ENCODE data around the gene TK2. TPM values are rescaled to one million over a fixed set of nuclear protein-coding genes. Genes with fewer than 3 reads are reported as not detected.

TK2 gene
- total RNA-seq, 2 experiments from 2014 or later = 5.4 to 5.8 TPM

DNA sequence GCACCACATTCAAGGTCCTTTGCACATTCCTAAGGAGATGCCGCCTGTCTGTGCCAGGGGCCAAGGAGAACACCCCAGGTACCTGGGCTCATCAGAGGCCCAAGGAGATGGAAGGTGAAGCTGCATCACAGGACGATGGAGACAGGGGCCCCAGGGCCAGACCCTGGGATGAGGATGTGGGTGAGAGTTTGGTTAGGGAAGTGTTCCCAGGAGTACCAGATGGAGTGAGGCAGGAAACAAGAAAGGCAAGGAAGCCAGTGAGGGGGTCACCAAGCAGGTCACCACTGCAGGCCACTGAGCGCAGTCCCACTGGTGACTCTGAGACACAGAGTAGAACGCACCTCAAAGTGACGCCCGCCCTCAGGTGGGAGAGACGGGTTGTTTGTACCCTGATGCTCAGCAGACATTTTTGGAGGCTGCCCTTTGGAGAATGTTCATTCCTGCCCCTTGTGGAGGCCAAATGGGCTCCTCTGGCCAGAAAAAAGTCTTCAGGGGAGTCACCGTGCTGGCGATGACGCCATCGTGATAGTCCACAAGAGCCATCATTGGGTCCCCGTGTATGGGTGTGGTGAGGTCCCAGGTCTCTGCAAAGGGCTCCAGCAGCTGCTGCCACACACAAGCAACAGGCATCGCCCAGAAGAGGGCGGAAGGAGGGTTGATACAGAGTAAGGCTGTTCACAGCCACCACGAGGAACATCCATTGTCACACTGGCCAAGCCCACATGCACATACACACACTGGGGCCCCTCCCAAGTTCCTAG, 65.3 kb downstream of the TK2 start:
- no peak for DNase-seq
- H3K27me3 Mint-ChIP-seq = no peaks in the 10 kb centered on the region
- no peak overlapping the region for H3K27ac Mint-ChIP-seq
- H3K4me1 Mint-ChIP-seq (ENCODE audit: low read depth) = peaks cover 15% of the 10 kb centered on the region
- intact Hi-C loops (cut with micrococcal nuclease) = no loop called here
- no peak overlapping the region for H3K4me3 Mint-ChIP-seq
- H3K36me3 Mint-ChIP-seq = no peaks in the 10 kb centered on the region
- CTCF ChIA-PET = interaction anchor here (0.6 to 3.7 kb wide), 6 partner anchors 8 to 105 kb away, joined by 3 to 77 read pairs (median 3); no protein-coding TSS in a partner anchor
- POLR2A ChIA-PET = no interaction called here
- no peaks in the 10 kb centered on the region for H3K9me3 Mint-ChIP-seq

DNA sequence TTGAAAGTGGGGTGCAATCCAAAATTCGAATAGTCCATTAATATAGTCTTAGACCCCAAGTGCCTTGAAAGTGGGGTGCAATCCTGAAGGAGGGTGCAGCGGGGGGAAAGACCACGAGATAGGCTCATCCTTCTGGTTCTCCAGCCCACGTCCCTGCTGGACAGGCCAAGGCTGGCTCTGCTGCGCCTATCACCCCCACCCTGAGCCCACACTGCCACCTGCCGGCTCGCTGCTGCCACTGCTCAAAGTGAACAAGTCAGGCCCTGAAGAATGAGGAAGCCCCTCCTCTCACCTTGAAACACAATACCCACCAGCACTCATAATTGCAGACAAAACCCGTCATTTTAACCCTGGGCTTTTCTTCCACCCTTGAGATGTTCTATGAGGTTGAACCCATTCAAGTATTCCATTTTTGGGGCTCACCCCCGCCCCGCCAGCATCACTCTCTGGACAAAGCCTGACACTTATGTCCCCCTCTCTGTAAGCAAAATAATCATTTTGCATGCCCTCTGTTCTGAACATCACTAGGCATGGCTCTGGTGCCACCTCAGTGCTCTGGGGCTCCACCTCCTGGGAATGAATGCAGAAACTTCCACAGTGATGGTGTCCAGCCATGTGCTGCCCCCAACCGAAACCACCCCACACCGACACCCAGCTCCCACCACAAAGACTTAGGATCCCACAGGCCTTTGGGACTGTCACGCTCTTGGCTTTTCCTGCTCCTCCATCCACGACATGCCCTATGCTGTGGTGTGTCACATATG, 66.1 kb downstream of the TK2 start:
- intact Hi-C loops (cut with micrococcal nuclease) = loop anchor here (1.0 kb wide), 3 partner anchors 78 to 127 kb away; no protein-coding TSS in a partner anchor
- Mint-ChIP-seq H3K27me3 (no peaks in the 10 kb centered on the region), H3K4me1 (ENCODE audit: low read depth) (peaks cover 19% of the 10 kb centered on the region), H3K27ac (peak overlapping the region; percentile 79), H3K4me3 (no peak overlapping the region), H3K9me3 (no peaks in the 10 kb centered on the region), H3K36me3 (no peaks in the 10 kb centered on the region)
- CTCF ChIA-PET = interaction anchor here (0.6 to 3.7 kb wide), 12 partner anchors 10 to 105 kb away, joined by 3 to 77 read pairs (median 4); no protein-coding TSS in a partner anchor
- peak; percentile 85 for DNase-seq
- POLR2A ChIA-PET = no interaction called here

DNA sequence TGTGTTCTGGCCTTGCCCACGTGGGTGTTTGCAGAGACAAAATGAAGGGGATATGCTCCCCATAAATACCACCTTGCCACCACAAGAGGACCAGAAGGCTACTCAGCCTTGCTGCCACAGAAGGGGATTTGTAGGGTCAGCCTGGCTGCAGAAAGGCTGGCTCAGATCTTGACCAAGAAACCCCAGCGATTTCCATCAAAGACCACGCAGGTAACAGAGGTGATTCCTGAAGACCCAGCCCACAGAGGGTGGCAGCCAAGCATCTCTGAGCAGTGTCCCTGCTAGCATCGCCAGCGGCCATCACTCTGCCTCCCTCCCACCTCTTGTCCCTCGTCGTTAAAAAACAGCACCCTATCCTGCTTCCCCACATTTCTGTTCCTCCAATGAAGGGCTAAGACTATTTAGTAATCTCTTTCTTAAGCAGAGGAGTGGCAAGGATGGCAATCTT, 68.0 kb downstream of the TK2 start:
- Mint-ChIP-seq H3K4me1 (ENCODE audit: low read depth) (peaks cover 24% of the 10 kb centered on the region), H3K27ac (no peak overlapping the region), H3K36me3 (no peaks in the 10 kb centered on the region), H3K9me3 (no peaks in the 10 kb centered on the region), H3K27me3 (no peaks in the 10 kb centered on the region), H3K4me3 (no peak overlapping the region)
- CTCF ChIA-PET = interaction anchor here (0.8 to 5.8 kb wide), 5 partner anchors 10 to 125 kb away, joined by 3 to 77 read pairs (median 4); no protein-coding TSS in a partner anchor
- peak; percentile 6 for DNase-seq
- intact Hi-C loops (cut with micrococcal nuclease) = no loop called here
- POLR2A ChIA-PET = no interaction called here

DNA sequence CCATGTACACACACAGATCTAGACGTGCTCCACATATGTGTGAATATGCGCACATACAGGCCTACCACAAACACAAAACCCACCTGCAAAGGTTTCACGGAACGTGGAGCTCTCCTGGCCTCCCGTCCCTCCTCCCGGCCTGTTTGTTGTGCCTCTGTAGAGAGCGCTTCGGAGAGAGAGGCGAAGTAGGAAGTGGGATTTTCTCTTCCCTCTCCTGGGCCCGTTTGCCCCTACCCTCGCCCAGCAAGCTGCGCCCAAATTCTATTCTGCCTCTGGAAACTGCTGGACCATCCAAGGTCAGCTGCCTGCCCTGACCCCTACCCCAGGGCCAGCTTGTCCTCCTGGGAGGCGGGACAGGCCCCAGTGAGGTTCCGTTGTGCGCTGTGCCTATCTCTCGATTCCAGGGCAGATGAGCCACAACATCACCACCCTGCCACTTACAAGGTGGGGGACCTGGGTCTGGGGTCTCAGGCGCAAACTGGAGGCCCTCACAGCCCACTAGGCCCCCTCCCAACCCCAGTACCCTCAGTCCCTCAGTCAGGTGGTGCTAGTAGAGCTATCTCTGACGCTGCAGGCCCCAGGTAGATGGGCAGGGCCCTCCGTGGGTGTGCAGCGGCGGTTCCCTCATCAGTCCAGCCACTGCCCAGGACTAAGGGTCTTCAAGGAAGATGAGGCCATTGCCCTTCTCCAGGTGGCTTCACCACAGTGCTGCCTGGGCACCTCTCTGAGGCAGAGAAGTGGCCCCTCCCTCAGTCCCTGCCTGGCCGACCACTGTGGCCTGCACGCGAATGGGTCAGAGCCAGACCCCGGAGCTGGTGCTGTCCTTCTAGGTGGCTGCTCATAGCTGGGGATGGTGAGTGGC, 68.6 kb downstream of the TK2 start:
- H3K27ac Mint-ChIP-seq = no peak overlapping the region
- POLR2A ChIA-PET = no interaction called here
- H3K9me3 Mint-ChIP-seq = no peaks in the 10 kb centered on the region
- peak; percentile 5 for DNase-seq
- no peaks in the 10 kb centered on the region for H3K36me3 Mint-ChIP-seq
- H3K4me3 Mint-ChIP-seq = no peak overlapping the region
- intact Hi-C loops (cut with micrococcal nuclease) = no loop called here
- CTCF ChIA-PET = interaction anchor here (1.1 to 5.8 kb wide), 3 partner anchors 75 to 124 kb away, joined by 3 to 73 read pairs (median 20); no protein-coding TSS in a partner anchor
- H3K27me3 Mint-ChIP-seq = no peaks in the 10 kb centered on the region
- peaks cover 24% of the 10 kb centered on the region for H3K4me1 Mint-ChIP-seq (ENCODE audit: low read depth)

DNA sequence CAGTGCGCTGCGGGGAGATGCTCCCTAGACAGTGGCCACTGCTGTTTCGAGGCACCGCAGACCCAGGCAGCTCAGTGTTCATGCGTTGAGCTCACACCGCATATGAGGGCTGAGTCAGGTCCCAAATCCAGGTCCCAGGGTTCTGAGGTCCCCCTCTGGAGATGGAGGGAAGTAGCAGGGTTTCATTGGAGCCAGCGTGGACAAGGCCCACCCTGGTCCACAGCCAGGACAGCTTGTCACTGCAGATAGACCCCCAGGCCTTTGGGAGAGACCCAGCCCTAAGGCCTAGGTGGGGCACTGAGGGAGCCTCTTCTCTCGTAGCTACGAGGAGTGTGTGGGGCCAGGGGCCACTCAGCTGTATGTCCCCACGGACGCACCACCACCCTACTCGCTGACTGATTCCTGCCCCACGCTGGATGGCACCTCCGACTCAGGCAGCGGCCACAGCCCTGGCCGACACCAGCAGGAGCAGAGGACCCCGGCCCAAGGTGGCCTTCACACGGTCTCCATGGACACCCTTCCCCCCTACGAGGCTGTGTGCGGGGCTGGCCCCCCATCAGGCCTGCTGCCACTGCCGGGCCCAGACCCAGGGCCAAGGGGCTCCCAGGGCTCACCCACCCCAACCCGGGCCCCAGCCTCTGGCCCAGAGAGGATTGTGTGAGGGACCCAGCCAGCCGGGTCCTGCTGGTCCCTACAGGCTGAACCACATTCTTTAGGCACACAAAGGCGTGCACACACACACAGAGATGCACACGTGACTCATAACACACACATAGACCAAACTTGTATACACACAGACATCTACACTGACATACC, 69.4 kb downstream of the TK2 start:
- Mint-ChIP-seq H3K36me3 (no peaks in the 10 kb centered on the region), H3K9me3 (no peaks in the 10 kb centered on the region), H3K27ac (no peak overlapping the region), H3K4me3 (no peak overlapping the region), H3K4me1 (ENCODE audit: low read depth) (peaks cover 24% of the 10 kb centered on the region), H3K27me3 (no peaks in the 10 kb centered on the region)
- intact Hi-C loops (cut with micrococcal nuclease) = no loop called here
- peak; percentile 6 for DNase-seq
- POLR2A ChIA-PET = no interaction called here
- CTCF ChIA-PET = interaction anchor here (1.0 to 5.8 kb wide), 4 partner anchors 42 to 128 kb away, joined by 3 to 73 read pairs (median 12); no protein-coding TSS in a partner anchor

DNA sequence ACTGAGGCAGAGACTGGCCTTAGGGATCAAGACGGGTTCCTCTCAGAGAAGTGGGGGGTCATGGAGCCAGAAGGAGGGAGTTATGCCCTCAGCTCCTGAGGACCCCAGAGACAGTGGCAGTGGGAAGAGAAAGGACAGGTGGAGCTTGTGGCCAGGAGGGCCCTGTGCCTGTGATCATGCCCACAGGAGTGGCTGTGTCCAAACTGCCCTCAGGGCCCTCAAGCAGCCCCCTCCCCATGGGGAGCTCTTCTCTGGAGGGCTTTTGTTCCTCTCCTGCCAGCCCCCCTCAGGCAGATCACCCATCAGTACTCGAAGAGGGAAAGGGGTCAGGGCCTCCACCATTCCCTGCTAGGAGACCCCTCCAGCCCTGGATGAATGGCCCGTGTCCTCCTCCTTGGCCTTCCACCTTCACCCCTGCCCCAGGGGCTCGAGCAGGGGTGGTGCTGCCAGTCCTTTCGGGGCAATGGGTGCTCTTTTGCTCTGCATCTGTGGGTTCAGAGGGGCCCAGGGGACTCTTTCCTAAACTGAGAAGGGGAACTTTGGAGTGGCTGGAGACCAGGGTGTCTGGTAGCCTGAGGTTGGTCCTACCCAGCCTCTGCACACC, 70.2 kb downstream of the TK2 start:
- no peaks in the 10 kb centered on the region for H3K9me3 Mint-ChIP-seq
- no peak for DNase-seq
- ChIA-PET CTCF (interaction anchor here (0.6 to 5.8 kb wide), 9 partner anchors 8 to 128 kb away, joined by 3 to 73 read pairs (median 5); partner anchors contain the start of gene CKLF), POLR2A (no interaction called here)
- H3K4me1 Mint-ChIP-seq (ENCODE audit: low read depth) = peaks cover 27% of the 10 kb centered on the region
- no peak overlapping the region for H3K4me3 Mint-ChIP-seq
- no peak overlapping the region for H3K27ac Mint-ChIP-seq
- H3K36me3 Mint-ChIP-seq = no peaks in the 10 kb centered on the region
- intact Hi-C loops (cut with micrococcal nuclease) = no loop called here
- H3K27me3 Mint-ChIP-seq = no peaks in the 10 kb centered on the region

DNA sequence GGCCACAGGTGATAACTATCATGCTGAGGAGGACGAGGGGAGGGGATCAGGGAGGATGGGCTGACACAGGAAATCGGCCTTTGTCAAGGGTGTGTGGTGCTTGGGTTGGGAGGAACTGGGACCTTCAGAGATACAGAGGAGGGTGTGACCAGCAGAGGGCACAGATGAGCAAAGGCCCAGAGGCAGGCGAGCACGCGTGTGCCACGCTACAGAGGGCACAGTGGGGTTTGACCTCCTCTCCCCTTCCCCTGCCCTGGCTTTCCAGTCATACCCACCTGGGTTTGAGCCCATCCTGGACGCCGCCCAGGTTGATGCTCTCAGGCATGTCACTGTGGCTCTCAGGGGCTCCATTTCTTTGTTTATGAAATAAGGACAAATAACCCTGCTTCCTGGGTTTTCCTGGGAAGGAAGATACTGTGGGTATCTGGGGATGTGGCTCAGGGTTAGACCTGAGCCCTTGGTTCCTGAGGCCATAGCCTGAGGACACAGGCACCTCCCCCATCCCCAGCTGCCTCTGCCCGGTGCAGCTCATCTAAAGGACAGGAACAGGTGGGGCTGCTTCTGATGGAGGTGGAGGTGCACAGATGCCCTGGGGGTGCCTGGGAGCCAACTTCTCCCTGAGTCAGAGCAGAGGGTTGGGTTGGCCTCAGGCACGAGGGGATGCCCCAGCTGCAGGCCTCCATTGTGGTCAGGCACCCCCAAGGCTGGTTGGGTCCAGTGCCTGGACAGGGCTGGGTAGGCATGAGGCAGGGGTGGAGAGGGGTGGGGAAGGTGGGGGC, 71.0 kb downstream of the TK2 start:
- DNase-seq = peak; percentile 90
- ChIA-PET POLR2A (no interaction called here), CTCF (interaction anchor here (0.6 to 5.8 kb wide), 8 partner anchors 9 to 126 kb away, joined by 3 to 73 read pairs (median 5); partner anchors contain the start of gene CKLF)
- Mint-ChIP-seq H3K27ac (peak overlapping the region; percentile 50), H3K36me3 (no peaks in the 10 kb centered on the region), H3K9me3 (no peaks in the 10 kb centered on the region), H3K27me3 (no peaks in the 10 kb centered on the region), H3K4me3 (no peak overlapping the region), H3K4me1 (ENCODE audit: low read depth) (peaks cover 31% of the 10 kb centered on the region)
- intact Hi-C loops (cut with micrococcal nuclease) = loop anchor here (1.0 kb wide), 4 partner anchors 37 to 110 kb away; no protein-coding TSS in a partner anchor

DNA sequence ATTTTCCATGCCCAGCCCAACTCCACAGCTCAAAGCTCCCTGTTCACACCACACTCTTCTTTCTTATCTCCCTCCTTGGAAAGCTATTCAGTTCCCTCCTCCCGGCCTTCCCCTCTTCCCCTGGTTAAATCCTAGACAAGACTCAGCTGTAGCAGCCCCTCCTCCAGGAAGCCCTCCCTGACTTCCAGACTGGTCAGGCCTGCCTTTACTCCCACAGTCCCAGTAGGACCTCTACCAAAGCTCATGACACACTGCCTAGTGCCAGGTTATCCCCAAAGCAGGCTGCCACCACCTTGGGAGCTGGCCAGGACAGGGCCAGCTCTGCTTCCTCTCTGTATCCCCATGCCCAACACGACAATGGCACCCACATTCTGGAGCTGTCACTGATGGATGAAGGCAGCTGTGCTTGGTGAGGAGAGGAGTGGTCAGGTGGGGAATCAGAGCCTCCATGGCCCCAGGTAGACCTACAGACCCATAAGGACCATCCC, 72.8 kb downstream of the TK2 start:
- ChIA-PET CTCF (interaction anchor here (0.8 to 5.8 kb wide), 14 partner anchors 8 to 174 kb away, joined by 3 to 73 read pairs (median 4); no protein-coding TSS in a partner anchor), POLR2A (interaction anchor here (0.5 to 1.0 kb wide), 3 partner anchors 45 to 253 kb away, joined by 3 to 5 read pairs (median 4); no protein-coding TSS in a partner anchor)
- H3K4me3 Mint-ChIP-seq = no peak overlapping the region

DNA sequence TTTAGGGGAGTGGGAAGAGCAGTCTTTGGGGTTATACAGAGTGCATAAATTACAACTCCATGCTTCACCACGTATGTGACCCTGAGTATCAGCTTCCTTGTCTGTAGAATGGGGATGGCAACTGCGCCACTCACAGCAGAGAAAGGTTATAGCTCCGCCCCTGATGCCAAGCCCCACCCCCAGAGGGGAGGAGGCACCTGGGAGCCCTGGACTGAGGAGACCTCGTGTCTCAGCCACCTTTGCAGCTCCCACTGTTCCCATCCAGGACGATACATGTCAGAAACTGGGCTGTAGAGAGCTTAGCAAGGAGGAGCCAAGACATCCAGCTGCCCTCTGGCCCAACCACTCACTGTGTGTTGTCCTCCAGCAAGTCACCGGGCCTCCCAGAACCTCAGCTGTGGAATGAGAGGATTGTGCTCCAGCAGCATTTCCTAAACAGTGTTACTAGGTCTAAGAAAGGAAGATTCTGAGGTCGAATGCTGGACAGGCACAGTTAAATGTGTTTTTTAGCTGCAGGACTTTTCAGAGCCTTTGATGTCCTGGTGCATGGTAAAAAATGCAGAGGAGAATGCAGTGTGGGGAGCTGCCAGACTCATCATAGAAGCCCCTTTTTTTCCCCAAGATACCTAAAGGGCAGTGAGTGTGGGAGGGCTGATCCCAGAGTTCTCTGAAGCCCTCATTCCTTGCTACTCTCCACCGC, 73.4 kb downstream of the TK2 start:
- Mint-ChIP-seq H3K4me3 (no peak overlapping the region), H3K4me1 (ENCODE audit: low read depth) (peaks cover 22% of the 10 kb centered on the region), H3K9me3 (no peaks in the 10 kb centered on the region), H3K27ac (no peak overlapping the region), H3K36me3 (no peaks in the 10 kb centered on the region), H3K27me3 (no peaks in the 10 kb centered on the region)
- intact Hi-C loops (cut with micrococcal nuclease) = no loop called here
- POLR2A ChIA-PET = interaction anchor here (0.5 to 1.0 kb wide), 2 partner anchors 46 to 123 kb away, joined by 4 to 5 read pairs; no protein-coding TSS in a partner anchor
- peak; percentile 73 for DNase-seq
- CTCF ChIA-PET = interaction anchor here (0.6 to 5.8 kb wide), 17 partner anchors 8 to 445 kb away, joined by 3 to 73 read pairs (median 3); partner anchors contain the start of gene CMTM3

More for the DNA sequence above, 72.8 kb downstream of the TK2 start:
- intact Hi-C loops (cut with micrococcal nuclease) = no loop called here
- DNase-seq = no peak
- no peaks in the 10 kb centered on the region for H3K9me3 Mint-ChIP-seq
- H3K27me3 Mint-ChIP-seq = no peaks in the 10 kb centered on the region
- no peak overlapping the region for H3K27ac Mint-ChIP-seq
- H3K4me1 Mint-ChIP-seq (ENCODE audit: low read depth) = peaks cover 22% of the 10 kb centered on the region
- H3K36me3 Mint-ChIP-seq = no peaks in the 10 kb centered on the region

Data from activated CD4-positive, alpha-beta memory T cell treated with anti-CD3 and anti-CD28 coated beads for 36 hours (primary cell).